Stimulated activated CD4-positive, alpha-beta T cell treated with anti-CD3 and anti-CD28 coated beads, Interleukin-1b, Interleukin-23, amount 100 ng/mL, for 24 hours (primary cell): ENCODE data around the gene PAXIP1.

Source experiments
- DNase-seq, 4 experiments: peaks; one replicate each; pipeline ENCODE4 v3.0.0-alpha.2; 2020; ENCODE audit warnings: low read depth in 4 of 4, low spot score in 1 of 4

Gene PAXIP1

DNA sequence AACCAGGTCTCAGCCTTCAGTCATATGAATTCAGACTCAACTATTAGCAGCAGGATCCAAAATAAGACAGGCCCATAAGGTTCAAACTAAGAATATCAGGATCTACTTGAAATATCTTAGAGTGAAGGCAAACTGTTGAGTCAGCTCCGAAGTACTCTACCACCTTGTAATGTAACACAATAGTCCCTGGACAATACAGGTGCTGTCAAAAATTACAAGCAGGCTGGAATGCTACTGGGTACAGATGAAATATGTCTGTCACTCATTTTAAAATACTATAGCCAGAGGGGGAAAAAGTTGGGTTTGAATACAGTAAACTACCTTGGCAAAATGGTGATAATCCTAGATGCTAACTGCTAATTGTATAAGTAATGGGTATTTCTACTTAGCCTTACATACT, 6.8 kb downstream of the PAXIP1 start:
- no peak for DNase-seq

DNA sequence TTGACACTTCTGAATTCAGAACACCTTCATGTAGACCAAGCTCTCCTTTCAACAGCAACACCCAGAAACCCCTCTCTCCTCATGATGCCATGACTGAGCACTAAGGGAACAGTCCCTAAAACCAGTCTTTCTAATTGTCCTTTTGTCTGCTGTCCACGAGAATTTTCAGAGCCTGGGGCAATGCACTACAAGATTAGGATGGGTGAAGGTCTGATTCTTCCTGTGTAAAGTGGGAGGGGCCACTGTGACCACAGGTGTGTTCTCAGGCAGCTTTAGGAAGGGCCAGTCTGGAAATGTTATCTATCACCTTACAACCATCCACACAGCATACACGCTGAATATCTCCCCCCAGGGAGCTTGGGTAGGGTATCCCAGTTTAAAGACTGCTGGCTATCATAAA, 7.9 kb downstream of the PAXIP1 start:
- no peak for DNase-seq

DNA sequence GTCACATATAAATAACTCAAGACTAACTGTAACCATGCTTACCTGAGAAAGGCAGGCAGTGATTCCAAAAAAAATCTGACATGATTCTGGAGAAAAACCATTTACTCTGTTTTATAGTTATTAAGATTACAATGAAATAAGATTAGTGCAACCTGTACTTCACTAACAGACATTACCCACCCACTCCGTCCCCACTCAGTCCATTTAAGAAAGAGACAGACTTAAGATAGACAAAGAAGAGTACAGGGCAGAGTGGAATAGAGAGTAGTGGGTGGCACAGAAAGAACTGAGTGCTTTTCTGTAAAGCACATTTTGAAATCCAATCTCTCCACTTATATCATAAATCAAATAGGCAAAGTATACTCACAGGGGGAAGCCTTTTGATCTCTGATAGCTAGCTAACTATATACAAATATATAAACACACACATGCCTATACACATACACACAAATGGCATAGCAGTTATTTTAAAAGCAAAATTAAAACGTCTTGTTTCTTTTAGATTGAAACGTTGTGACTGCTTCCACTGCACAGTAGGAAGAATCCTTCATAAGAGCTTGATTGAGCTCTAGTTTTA, 11.9 kb downstream of the PAXIP1 start:
- no peak for DNase-seq

DNA sequence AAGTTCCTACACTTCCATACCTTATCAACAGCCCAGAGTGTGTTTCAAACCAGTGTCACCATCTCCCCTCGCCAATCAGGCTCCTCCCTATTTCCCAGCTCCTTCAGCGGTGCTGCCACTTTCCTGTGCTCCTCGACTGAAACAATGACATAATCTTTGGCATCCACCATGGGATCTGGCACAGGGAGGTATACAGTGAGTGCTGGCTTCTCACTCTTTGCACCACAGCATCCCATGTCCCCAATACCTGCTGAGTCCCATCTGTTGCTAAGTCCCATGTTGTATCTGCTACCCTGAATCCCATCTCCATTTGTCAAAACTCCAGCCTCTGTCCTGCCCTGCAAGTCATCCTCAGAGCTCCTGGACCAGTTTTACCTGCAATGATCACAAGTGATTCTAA, 15.4 kb downstream of the PAXIP1 start:
- DNase-seq = no peak

DNA sequence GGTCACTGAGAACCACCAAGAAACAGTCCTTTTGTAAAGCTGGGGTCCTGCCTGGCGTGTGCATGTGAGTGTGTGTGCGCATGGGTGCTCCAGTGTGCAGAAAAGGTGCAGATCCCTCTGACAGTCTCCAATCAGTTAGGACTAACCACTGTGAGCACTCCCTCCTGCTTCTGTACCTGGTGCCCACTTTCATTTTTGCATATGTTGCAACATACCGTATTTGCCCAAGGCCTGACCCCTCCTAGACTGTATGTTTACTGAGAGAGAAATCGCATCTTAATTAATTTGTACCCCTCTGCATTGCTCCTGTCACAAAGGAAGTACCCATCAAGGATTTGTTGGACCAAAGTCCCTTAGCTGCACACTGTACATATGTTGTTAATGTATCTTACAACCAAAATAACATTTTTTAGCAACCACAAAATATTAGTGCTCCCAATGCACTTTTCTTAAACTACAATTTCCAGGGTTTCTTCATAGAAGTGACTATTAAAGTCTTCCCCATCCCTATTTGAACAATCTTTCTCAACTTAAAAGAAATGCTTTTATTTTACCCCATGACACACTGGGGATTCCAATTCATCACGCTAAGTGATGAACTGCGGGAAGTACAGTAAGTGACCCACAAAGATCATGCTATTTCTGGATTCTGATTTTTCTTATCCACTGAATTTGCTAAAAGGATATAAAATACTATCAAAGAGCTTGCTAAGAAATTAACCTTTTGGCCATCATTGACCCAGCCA, 16.6 kb downstream of the PAXIP1 start:
- DNase-seq = no peak

DNA sequence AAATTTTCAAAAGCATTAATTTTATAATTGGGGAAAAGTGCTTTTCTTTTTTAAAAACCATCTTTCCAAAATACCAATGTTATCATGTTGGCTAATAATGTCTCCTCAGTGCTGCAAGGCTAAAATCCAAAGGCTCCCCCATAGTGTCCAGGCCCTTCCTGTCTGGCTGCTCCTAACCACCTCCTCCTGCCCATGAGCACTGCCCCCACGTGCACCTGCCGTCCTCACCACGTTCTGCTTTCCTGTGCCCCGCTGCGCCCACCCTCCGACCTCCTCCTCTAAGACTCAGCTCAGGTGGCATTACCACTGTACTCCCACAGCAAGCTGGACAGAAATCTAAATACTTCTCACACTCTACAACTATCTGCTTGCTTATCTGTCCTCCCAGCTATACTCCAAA, 17.7 kb downstream of the PAXIP1 start:
- DNase-seq = no peak

DNA sequence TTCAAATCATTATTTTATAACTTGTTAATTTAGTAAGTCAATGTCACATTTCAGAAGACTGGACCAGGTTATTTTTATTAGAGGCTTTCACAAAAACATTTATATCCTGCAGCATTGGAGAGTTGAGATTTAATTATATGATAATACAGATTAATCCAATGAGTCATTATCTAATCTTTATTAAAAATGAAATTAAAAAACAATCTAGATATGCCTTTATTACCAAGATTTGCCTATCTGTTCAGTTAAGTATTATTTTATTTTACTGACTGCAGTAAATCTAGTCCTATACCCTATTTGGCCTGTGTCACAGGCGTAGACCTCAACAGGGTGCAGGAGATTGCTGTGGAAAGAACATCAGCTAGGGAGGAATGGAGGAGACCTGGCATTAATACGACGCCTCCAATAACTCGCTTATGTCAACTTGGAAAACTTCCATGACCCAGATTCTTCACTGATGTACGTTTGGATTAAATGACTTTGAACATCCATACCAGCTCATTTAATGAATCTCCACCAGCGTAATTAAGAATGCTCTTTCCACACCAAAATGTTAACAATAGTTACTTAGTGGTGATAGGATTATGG, 18.2 kb downstream of the PAXIP1 start:
- DNase-seq = no peak

DNA sequence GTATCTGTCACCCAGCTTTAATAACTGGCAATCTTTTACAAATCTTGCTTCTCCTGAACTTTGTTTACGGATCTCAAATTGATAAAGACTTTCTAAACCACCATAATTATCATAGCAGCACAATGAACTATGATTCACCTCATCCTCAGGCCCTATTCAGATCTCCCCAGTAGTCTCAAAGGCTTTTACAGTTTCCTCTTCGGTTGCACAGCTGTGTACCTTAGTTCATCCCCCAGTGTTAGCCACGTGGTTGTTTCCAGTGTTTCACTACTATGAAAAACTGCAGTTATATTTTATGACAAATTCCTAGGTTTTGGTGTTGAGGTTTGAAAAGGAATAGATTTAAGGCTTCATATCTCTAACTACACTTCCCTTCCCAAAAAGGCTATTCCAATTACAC, 24.9 kb downstream of the PAXIP1 start:
- DNase-seq = no peak

DNA sequence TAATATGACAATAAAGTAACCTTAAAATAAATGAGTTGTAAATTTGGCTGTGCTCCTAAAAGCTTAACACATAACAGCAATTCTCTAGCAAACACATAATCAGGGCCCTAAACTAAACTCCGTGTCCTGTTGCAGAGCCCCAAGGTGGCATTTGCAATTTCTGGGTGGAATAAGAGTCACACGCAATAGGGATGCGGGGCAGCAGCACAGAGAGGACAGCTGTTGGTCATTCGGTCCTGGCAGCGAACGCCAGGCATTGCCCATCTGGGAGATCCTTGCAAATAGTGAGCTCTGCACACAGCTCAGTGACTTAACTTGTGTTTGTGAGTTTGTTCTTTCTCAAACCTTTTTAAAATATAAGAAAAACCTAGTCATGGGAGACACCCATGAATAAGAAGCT, 25.7 kb downstream of the PAXIP1 start:
- no peak for DNase-seq

DNA sequence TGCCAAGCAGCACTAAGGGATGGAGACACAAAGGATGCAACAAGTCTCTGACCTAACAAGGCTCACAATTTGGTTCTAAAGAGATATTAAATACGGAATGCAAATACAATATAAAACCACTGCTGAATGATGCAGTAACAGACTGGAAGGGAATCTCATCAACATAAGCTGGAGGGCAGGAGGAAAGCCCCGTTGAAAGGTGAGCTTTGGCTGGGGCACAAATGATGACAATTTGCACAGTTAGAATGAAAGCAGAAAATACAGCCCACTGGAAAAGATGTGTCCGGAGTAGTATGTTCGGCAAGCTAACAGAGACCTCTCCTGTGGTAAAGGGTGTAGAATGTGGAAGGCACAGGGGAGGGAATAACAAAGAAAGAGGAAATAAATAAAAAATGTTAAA, 26.1 kb downstream of the PAXIP1 start:
- DNase-seq = no peak

DNA sequence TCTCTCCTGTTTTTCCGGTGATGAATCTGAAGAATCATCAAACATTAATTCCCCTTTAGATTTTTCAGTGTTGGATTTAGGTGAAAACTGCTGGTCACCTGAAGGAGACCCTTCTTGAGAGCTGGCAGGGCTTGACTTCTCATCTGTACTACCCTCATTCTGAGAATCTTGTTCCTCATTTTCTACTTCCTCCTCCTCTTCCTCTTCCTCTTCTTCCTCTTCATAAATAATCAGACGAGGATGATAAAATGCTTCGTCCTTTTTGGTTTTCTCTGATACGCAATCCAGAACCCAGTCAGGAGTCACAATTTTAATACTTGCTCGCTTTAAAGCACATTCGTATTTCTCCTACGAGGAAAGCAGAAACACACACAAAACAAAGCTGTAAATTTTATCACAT, 26.9 kb downstream of the PAXIP1 start:
- DNase-seq = no peak

DNA sequence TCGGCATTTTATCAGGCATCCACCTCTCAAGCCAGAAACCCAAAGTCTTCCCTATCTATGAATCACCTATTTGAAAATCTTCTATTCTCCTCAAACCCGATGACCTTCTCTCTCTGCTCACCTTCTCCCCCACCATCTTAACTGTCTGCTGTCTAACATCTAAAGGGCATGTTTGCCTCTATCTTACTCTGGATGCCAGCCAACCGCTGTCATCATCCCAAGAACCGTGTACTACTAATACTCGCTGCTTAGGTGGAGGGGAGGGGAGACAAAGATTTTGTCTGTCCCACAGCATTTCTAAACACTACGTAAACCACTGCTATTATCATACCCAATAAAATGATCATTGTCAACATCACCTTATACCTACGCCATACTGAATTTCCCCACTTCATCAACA, 29.5 kb downstream of the PAXIP1 start:
- DNase-seq = no peak

DNA sequence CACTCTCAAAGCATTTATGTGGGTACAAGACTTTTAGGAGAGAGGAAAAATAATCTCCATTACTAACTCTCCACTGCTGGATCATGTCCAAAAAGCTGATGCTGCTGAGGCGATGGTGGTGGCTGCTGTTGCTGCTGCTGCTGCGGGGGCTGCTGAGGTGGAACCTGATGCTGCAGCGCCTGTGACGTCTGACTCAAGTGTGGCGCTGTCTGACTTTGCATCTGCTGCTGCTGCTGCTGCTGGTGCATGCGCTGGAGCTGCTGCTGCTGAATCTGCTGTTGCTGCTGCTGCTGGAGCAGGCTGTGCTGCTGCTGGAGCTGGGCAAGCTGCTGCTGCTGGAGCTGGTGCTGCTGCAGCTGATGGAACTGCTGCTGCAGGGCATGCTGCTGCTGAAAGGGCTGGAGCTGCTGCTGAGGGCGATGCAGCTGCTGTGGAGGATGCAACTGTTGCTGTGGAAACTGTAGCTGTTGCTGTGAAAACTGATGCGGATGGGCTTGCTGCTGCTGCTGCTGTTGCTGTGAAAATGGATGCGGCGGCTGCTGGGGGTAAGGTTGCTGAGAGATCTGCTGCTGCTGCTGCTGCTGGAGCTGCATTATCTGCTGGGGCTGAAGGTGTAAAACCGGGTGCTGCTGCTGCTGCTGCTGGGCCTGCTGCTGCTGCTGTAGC, 34.5 kb downstream of the PAXIP1 start:
- no peak for DNase-seq

DNA sequence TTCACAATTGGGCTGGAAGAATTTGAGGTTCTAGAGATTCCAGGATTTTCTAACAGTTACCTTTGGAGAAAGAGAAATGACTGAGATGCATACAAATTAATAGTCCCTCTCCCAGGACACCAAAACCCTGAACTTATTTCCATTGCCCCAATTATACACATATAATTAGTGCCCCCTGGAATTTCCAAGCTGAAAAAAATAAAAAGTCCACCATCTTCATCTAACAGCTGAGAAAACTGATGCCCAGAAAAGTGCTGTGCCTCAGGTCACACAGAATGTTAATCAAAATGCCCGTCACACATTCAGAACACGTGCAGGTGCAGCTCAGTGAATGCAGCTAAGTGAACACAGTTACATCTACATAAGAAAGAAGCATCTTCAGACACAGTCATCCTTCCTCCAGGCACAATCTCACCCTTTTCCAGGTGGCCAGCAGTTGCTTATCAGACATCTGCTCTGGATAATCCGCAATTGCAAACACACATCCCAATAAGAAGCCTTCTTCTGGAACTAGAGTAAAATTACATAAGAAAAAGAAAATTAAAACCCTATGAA, 35.4 kb downstream of the PAXIP1 start:
- DNase-seq = no peak

DNA sequence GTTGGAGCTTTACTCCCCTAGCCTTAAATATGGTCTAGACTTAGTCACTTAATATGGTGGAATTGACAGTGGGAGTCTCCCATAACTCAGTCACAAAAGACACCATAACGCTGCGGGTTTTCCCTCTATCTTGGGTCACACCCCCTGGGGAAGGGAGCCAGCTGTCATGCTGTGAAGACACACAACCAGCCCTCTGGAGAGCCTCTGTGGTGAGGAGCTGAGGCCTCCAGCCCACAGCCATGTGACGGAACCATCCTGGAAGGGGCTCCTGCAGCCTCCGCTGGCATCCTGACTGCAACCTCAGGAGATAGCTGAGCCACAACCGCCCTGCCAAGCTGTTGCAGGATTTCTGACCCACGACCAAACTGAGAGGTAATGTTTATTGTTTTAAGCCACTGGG, 37.9 kb downstream of the PAXIP1 start:
- no peak for DNase-seq

DNA sequence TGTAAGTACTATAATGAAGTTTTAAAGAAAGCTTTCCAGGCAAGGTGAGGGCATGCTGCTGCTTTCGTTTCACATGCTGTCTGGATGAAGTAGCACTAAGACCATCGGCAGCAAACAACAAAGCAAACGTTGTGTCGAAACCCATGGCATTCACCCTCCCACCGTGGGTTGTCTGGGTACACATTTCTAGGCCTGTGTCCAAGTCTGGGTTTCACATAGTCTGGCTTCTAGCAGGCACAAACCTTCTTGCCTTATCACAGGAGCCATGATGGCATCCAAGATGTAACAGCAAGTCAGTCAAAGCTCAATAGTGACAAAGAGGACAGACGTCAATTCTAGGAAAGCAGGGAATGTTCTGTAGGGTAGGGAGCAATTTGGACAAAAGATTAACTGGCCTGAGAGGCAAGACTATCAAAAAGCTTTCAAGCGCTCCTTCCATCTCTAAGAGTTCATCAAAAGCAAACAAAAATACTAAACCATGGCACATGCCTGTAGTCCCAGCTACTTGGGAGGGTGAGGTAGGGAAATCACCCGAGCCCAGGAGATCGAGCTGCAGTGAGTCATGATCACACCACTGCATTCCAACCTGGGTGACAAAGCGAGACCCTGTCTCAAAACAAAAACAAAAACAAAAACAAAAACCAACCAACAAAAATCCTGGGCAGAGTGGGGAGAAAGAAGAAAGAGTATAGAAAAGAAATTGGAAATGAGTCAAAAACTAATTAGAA, 42.7 kb downstream of the PAXIP1 start:
- DNase-seq = no peak

DNA sequence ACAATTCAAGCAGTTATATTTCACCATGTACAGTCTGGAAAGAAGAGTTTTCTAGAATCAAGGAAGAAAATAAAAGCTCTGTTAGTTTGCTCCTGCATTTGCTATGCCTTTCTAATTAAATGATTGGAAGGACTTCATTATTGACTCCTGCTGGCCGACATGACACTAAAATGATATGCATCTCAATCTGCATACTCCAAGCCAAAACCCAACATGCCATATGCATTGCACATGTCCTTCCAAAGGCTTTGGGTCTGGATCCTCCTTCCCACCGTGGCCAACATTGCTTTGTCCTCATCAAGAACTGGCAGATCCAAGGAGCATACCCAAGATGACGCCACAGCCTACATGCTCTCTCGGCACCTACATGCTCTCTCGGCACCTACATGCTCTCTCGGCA, 46.5 kb downstream of the PAXIP1 start:
- DNase-seq = no peak

DNA sequence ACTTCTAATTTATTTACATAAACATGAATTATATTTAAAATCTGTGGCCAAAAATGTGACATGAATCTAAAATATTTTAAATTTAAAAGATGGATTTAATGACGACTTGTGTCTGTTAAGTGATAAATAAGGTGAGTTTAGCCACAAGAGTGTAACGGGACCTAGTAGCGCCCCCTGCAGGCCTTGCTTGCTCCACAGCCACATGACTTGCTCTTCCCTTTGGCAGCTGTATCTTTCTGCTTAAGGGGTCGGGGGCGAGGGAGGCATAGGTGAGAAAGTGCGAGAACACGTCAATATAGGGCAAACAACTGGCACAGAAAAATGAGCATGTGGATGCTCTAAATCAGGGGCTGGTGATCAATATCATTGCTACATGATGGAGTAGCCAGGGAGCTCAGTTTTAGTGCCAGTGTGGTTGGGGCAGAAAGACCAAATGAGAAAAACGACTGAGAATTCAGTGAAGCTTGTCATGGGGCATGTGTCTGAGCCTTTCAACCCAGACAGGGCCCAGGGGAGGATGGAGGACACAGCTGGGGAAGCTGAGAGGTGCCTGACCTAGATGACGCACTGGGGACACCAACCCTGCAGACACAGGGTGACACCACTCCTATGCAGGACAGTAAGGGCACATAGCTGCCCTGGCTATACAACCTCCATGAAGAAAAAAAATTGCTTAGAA, 49.8 kb downstream of the PAXIP1 start:
- DNase-seq = peak; percentile 36 to 55 (median 53)

DNA sequence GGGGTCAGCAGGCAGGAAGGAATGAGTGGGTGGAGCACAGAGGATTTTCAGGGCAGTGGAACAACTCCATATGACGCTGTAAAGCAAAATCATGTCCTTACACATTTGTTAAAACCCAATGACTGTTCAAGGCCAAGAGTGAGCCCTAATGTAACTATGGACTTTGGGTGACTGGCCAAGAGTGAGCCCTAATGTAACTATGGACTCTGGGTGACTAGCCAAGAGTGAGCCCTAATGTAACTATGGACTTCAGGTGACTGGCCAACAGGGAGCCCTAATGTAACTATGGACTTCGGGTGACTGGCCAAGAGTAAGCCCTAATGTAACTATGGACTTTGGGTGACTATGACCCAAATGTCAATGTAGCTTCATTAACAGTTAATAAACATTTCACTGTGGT, 52.0 kb downstream of the PAXIP1 start:
- no peak for DNase-seq

DNA sequence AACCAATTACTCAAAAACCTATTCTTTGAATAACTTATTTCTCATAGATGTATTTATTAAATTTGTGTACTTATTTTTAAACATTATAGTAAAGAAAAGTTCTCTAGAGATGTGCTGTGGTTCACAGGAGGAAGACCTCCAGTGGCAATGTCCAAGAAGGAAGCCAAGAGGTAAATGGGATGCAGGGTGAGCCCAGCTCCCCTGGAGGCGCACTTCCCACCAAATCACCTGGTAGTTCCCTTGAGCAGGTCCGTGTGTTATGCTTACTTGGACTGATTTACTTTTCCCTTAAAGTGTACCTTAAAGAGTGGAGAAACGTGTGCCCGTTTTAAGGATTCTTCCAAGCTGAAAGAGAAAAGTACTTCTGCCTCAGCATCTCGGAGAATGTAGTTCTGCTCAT, 55.3 kb downstream of the PAXIP1 start:
- no peak for DNase-seq

DNA sequence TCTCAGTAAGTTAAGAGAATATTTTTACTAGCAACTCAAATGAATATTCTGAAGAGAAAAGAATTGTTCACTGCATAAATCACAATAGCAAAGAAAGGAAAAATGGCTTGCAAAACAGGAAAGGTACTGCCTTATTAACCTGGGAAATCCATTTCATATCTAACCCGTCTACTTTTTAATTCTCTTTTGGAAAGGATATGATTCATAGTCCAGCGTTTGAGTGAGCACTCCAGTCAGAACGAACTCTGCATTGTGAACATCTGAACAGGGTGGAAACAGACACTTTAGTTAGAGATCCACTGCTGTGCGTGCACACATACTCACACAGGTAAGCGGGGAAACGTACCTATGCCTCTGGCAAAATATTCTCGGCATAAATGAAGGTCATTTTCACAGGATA, 56.8 kb downstream of the PAXIP1 start:
- no peak for DNase-seq
